Measurements from ENCODE around the gene COPZ2.

Gene COPZ2

GRCh38 chr17:48016112-48016511 lies 21.5 kb downstream of the COPZ2 start (continued):
- TF ChIP-seq ZNF707 (tag by site-specific recombination; IDR thresholded peaks at IDR 0.05) (no peak), ZNF223 (tag by site-specific recombination; IDR thresholded peaks at IDR 0.05) (no peak), GLI4 (tag by site-specific recombination; IDR thresholded peaks at IDR 0.05) (no peak), RBAK (tag by site-specific recombination; IDR thresholded peaks at IDR 0.05) (no peak), ZBTB48 (tag by site-specific recombination; IDR thresholded peaks at IDR 0.05) (0 out of 2 replicates have a peak, but pooled peaks have one; percentile 30), ZNF155 (tag by site-specific recombination; IDR thresholded peaks at IDR 0.05) (no peak), WT1 (tag by site-specific recombination; IDR thresholded peaks at IDR 0.05) (no peak), AEBP2 (tag by site-specific recombination; IDR thresholded peaks at IDR 0.05; ENCODE audit: borderline replicate concordance) (no peak)

GRCh38 chr17:48014595-48015111 lies 22.9 kb downstream of the COPZ2 start:
- H3K27ac ChIP-seq (ENCODE audit: extremely low read depth, low read depth, low read length) = no peak overlapping the region
- no peaks in the 10 kb centered on the region for H3K36me3 ChIP-seq (ENCODE audit: control insufficient read depth in 2 of 2, insufficient read depth in 1 of 2, low read length in 2 of 2)
- ChIA-PET CTCF (interaction anchor here (0.6 to 15.5 kb wide), 8 partner anchors 12 to 183 kb away, joined by 3 to 386 read pairs (median 6); partner anchors contain the start of genes CDK5RAP3, LRRC46, MRPL10 and PNPO), POLR2A (interaction anchor here (0.8 to 1.2 kb wide), 2 partner anchors 31 to 73 kb away, joined by 3 to 4 read pairs; partner anchors contain the start of gene PNPO)
- H3K9me3 ChIP-seq (ENCODE audit: control insufficient read depth, insufficient read depth, low read depth, low read length) = no peaks in the 10 kb centered on the region
- no peak overlapping the region for H3K4me3 ChIP-seq (ENCODE audit: low read depth, low read length)
- H3K4me1 ChIP-seq (ENCODE audit: control insufficient read depth, insufficient read depth, low read length) = peaks cover 7% of the 10 kb centered on the region
- no peak for TF ChIP-seq ZNF324 (tag by site-specific recombination; IDR thresholded peaks at IDR 0.05)
- 0 out of 2 replicates have a peak, but pooled peaks have one; percentile 7 for TF ChIP-seq ZIC2 (tag by site-specific recombination; IDR thresholded peaks at IDR 0.05)
- peak; percentile 12; the same call in 1 of the 2 replicates for TF ChIP-seq ZBTB8A (tag by site-specific recombination; IDR thresholded peaks at IDR 0.05)
- no peak for TF ChIP-seq ZSCAN4 (tag by site-specific recombination; IDR thresholded peaks at IDR 0.05)
- peak; percentile 58; the same call in 1 of the 2 replicates for TF ChIP-seq ZNF664 (tag by site-specific recombination; IDR thresholded peaks at IDR 0.05)
- TF ChIP-seq TRIM28 (IDR thresholded peaks at IDR 0.05; ENCODE audit: borderline replicate concordance, low read length) = peak; percentile 64
- 0 out of 2 replicates have a peak, but pooled peaks have one; percentile 13 for TF ChIP-seq ZNF792 (tag by site-specific recombination; IDR thresholded peaks at IDR 0.05)
- TF ChIP-seq ZNF24 (tag by site-specific recombination; IDR thresholded peaks at IDR 0.05) = 0 out of 2 replicates have a peak, but pooled peaks have one; percentile 31
- peak; percentile 52; the same call in 1 of the 2 replicates for TF ChIP-seq ZNF561 (tag by site-specific recombination; IDR thresholded peaks at IDR 0.05; ENCODE audit: borderline replicate concordance)
- TF ChIP-seq ZNF2 (tag by site-specific recombination; IDR thresholded peaks at IDR 0.05) = 0 out of 2 replicates have a peak, but pooled peaks have one; percentile 17
- TF ChIP-seq KLF1 (tag by site-specific recombination; IDR thresholded peaks at IDR 0.05) = no peak
- TF ChIP-seq MYNN (tag by site-specific recombination; IDR thresholded peaks at IDR 0.05; ENCODE audit: borderline replicate concordance) = no peak
- TF ChIP-seq PATZ1 (tag by site-specific recombination; IDR thresholded peaks at IDR 0.05) = 0 out of 2 replicates have a peak, but pooled peaks have one; percentile 18
- TF ChIP-seq ZNF311 (tag by site-specific recombination; IDR thresholded peaks at IDR 0.05; ENCODE audit: borderline replicate concordance) = no peak
- TF ChIP-seq MZF1 (tag by site-specific recombination; IDR thresholded peaks at IDR 0.05; ENCODE audit: borderline replicate concordance) = no peak; the same call in 1 of the 2 replicates
- TF ChIP-seq GLIS1 (tag by site-specific recombination; IDR thresholded peaks at IDR 0.05) = peak; percentile 48
- TF ChIP-seq SCRT2 (tag by site-specific recombination; IDR thresholded peaks at IDR 0.05) = peak; percentile 25; the same call in 1 of the 2 replicates
- TF ChIP-seq ZNF660 (tag by site-specific recombination; IDR thresholded peaks at IDR 0.05) = peak; percentile 88
- TF ChIP-seq ZNF501 (tag by site-specific recombination; IDR thresholded peaks at IDR 0.05) = no peak
- TF ChIP-seq PBX3 (CRISPR knock-in tag; IDR thresholded peaks at IDR 0.05) = no peak
- TF ChIP-seq OSR2 (tag by site-specific recombination; IDR thresholded peaks at IDR 0.05) = peak; percentile 21; the same call in 1 of the 2 replicates
- no peak for TF ChIP-seq KLF16 (tag by site-specific recombination; IDR thresholded peaks at IDR 0.05)
- TF ChIP-seq KLF7 (tag by site-specific recombination; IDR thresholded peaks at IDR 0.05; ENCODE audit: borderline replicate concordance) = no peak
- no peak for TF ChIP-seq ZNF670 (tag by site-specific recombination; IDR thresholded peaks at IDR 0.05; ENCODE audit: low read depth)
- no peak for TF ChIP-seq ZNF302 (tag by site-specific recombination; IDR thresholded peaks at IDR 0.05; ENCODE audit: low read depth)
- peak; percentile 61; the same call in 1 of the 2 replicates for TF ChIP-seq ZEB2 (tag by site-specific recombination; IDR thresholded peaks at IDR 0.05)
